Epithelial cell of proximal tubule (primary cell): ENCODE results near the gene C11orf52. TPM values are rescaled to one million over a fixed set of nuclear protein-coding genes. Genes with fewer than 3 reads are reported as not detected.
A peak's percentile ranks its signal among the peaks of the same experiment; 100 is the strongest.

ENCODE experiments used
- DNase-seq: peaks from one replicate; pipeline ENCODE4 v3.0.0-alpha.2; 2011; ENCODE audit warnings: low read depth
- H3K4me3 ChIP-seq: 2 replicates; pipeline ENCODE4 v1.5.1; 2011; ENCODE audit warnings: low read depth, mild to moderate bottlenecking, low read length
- total RNA-seq: library from RNA; depleted of rRNA; stranded (reverse); fragments of >200 nt; gene quantifications from 2 replicates; pipeline ENCODE4 v1.2.3, GENCODE V29; 2015
- TF ChIP-seq, protein P1 (sequence below): conservative IDR thresholded peaks from 2 replicates; pipeline ENCODE4 v1.5.1; 2012; ENCODE audit warnings: low read depth, mild to moderate bottlenecking, low read length

C11orf52 gene
- total RNA-seq, 1 donor from 2014 or later, result 4.0 TPM

DNA sequence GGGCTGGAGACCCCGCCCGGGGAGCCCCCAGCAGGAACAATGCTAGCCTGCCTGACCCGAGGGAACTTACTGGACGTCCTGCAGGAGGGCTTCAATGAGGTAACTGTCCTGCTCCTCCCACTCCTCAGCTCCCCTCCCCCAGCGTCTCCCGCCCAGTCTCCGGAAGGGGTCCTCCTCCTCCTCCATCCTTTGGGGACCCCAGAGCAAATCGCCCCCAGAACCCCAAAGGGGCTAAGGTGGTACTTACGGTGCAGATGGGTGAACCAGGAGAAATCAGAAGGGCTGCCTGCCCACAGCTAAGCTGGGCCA lies 18.7 kb downstream of the C11orf52 start:
- TF ChIP-seq, protein P1, sequence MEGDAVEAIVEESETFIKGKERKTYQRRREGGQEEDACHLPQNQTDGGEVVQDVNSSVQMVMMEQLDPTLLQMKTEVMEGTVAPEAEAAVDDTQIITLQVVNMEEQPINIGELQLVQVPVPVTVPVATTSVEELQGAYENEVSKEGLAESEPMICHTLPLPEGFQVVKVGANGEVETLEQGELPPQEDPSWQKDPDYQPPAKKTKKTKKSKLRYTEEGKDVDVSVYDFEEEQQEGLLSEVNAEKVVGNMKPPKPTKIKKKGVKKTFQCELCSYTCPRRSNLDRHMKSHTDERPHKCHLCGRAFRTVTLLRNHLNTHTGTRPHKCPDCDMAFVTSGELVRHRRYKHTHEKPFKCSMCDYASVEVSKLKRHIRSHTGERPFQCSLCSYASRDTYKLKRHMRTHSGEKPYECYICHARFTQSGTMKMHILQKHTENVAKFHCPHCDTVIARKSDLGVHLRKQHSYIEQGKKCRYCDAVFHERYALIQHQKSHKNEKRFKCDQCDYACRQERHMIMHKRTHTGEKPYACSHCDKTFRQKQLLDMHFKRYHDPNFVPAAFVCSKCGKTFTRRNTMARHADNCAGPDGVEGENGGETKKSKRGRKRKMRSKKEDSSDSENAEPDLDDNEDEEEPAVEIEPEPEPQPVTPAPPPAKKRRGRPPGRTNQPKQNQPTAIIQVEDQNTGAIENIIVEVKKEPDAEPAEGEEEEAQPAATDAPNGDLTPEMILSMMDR, result no peak
- peak overlapping the region; percentile 62 for H3K4me3 ChIP-seq
- no peak for DNase-seq

DNA sequence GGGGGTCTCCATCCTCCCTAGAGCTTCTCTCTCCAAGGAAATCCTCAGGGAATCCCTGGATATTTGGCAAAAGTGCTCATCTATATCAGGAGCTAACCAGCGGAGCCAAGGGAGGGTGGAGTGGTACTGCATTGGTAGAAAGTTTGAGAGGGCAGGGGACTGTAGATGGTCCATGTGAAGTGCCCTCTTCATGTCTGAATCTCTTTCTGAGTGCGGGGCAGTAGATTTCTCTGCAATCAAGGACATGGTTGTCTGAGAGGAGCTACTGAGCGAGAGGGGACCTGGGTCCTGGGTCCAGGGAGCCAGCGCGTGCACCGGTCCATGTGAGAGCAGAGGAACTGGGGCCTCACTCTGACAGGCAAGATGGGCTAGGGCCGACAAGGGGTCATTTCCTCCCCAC lies 19.1 kb downstream of the C11orf52 start:
- peak overlapping the region; percentile 62 for H3K4me3 ChIP-seq

DNA sequence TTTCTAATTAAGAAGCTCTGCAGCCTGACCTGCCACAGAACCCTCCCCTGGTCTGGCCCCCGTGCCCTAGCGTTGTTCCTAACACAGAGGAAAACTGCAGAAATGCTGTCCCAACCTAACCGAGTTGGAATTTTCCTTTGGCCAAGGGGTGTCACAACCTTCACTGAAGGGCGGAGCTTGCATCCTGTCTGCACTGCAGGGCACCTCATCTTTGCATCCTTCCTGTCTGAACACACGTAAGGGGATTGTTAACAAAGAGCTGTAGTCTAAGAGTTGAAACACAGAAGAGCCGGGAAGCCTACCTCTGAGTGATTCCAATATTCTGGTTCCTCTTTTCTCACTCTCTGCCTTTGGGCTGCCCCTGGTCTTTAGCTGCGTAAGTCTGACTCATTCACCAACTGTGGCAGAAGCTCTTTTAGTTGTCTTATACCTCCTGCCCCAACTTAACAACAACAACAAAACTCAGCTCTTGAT lies 20.0 kb downstream of the C11orf52 start:
- DNase-seq, result no peak
- peak overlapping the region; percentile 18 for H3K4me3 ChIP-seq
- TF ChIP-seq, protein P1, result no peak

More for the DNA sequence above, 19.1 kb downstream of the C11orf52 start:
- no peak for DNase-seq
- TF ChIP-seq, protein P1, result no peak

DNA sequence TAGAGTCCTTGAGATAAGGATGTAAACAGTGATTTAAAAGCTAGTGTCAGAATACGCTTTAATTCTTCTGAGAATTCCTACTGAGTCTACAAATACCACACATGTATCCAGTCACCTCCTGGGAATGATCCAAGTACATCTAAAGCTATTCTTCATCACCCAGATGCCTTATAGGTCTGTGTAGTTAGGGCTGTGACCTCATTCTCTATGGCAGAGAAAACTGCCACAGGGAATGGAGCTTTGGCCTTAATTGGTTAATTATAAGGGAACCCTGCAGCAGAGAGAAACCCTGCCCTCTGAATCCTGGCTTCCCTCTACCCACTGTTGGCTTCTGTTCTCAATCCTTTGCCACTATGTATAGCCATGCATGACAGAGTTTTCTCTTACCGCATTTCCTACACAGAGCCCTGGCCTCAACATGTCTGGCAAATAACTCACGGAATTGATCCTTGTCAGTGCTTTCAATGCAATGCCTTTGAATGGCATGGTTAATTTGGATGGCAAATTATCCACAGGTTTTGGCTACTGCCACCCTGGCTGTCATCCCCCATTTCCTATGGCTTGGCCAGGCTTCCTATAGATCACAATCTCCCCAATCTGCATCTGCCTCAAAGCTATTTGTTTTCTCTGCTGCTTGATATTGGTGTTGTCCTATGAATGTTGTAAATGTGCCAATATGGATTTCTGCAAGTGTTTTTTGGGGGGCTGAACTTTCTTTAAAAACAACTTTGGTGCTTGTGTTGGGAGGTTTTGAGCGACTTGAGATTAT lies 21.3 kb downstream of the C11orf52 start:
- no peak overlapping the region for H3K4me3 ChIP-seq
- no peak for DNase-seq
- TF ChIP-seq, protein P1, result no peak

DNA sequence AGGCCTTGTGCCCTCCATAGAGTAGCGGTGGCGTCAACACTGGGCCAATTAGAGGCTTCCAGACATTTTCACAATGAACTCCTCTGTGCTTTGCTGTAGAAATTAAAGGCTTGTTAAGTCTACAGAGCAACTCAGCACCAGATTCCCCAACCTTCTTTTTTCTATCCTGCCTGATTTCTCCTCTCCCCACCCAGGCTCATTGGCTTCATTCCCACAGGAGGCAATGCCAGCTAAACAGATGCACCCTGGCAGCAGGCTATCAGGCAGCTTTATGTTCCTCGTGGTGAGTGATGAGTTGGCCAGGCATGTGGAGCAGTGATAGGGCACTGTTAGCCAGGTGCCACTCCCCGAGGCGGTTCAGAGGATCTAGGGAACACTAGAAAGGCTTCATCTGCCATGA lies 23.2 kb downstream of the C11orf52 start:
- TF ChIP-seq, protein P1, result no peak
- no peak for DNase-seq
- no peak overlapping the region for H3K4me3 ChIP-seq

DNA sequence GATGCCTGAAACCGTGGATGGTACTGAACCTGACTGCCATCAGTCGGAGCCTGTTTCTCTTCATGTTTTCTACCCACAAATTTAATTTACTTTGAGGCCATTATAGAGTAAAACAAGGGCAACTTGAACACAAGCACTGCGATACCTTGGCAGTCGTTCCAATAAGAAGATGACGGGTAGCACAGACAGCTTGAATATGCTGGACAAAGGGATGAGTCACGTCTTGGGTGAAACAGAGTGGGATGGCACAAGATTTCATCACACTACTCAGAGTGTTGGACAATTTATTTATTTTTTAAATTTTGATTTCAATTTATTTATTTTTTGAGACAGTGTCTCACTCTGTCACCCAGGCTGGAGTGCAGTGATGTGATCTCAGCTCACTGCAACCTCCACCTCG lies 24.1 kb downstream of the C11orf52 start:
- H3K4me3 ChIP-seq, result no peak overlapping the region
- DNase-seq, result no peak
- TF ChIP-seq, protein P1, result no peak

DNA sequence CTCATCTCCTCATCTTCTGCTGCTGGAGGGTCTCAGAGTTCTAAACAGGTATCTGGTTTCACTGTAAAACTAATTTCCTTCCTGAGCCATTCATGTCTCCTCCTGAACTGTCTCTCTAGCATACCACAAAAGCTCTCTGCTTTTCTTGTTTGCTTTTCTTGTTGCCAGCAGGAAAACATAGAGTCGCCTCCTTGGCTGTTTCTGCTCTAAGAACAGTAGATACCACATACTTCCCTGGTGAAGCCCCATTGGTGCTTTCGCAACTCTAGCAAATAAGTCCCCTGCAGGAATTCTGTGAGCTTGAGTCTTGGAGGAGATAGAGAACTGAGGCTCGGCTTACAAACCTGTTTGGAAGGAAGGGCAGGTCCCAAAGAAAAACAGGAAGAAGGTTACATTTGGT lies 25.4 kb downstream of the C11orf52 start:
- no peak overlapping the region for H3K4me3 ChIP-seq
- TF ChIP-seq, protein P1, result no peak
- DNase-seq, result peak; percentile 90
